GM19239 (cell line): ENCODE data around the gene PTPRN2.
"Not testable (repeated sequence)": the region's sequence is repeated elsewhere in the genome, so short reads cannot be mapped to it uniquely, and the experiment has no call there.

Experiments used
- DNase-seq: peaks from one replicate; pipeline ENCODE4 v3.0.0; 2011; ENCODE audit warnings: low spot score; ENCODE audit not compliant: insufficient read length
- FAIRE-seq: peaks from 2 replicates; lab custom pipeline; 2011; peaks lifted over from hg19 to GRCh38; lab: Jason Lieb, UNC

The PTPRN2 gene

DNA sequence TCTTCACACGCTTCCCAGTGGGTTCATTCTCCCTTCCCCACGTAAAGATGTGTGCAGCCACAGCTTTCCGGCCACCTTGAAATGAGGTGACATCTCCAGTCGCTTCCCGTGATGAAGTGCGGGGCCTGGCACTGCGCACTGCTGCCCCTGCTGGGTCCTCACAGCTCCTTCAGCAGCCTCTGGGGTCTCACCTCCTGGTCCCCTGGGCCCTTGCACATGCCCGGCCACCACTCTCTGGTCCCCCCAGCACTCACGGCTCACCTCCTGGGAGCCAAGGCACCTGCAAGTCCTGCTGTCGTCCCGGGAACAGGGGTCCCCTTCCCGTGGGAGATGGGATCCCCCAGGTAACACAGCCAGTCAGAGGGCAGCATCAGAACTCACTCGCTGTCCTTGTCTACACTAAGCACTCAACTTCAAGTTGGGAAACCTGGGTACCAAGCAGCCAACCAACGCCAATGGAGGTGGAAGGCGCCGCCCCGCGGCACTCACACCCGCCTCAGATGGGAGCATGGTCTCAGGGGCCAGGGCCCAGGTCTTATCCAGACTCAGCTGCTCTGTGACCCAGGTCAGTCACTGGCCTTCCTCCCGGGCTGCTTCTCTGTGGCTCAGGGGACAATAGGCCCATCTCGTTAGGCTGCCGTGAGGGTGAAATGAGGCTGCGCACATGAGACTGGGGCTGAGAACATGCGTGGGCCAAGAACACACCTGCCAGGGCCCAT is 176.2 kb downstream of the PTPRN2 start:
- FAIRE-seq (no peak), DNase-seq (no peak)

GRCh38 chr7:158410720-158411119 is 176.9 kb downstream of the PTPRN2 start:
- no peak for DNase-seq
- no peak for FAIRE-seq

- DNase-seq, result no peak
These were observed 177.8 kb downstream of the PTPRN2 start for GRCh38 chr7:158409816-158410330.

GRCh38 chr7:158409120-158409519 is 178.5 kb downstream of the PTPRN2 start:
- no peak for DNase-seq
- no peak for FAIRE-seq

More at GRCh38 chr7:158409816-158410330, 177.8 kb downstream of the PTPRN2 start:
- FAIRE-seq, result no peak

- FAIRE-seq (no peak), DNase-seq (no peak)
These were observed 179.2 kb downstream of the PTPRN2 start for GRCh38 chr7:158408318-158408920.

- FAIRE-seq, result no peak
- DNase-seq, result no peak
These were observed 179.9 kb downstream of the PTPRN2 start for GRCh38 chr7:158407581-158408317.

DNA sequence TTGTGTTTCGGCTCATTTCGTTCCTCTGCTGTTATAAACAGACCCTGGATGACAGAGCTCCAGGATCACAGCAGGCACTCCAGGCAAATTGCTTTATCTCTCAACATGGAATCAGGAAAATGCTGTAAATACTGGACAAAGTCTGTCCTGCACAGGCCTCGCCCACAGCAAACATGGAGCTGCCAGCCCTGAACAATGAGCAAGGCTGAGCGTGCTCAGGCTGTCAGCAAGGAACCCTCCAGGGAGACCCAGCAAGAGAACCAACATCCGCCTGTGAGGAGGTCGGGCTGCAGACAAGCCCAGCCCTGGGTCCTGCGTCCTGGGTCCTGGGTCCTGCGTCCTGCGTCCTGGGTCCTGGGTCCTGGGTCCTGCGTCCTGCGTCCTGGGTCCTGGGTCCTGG is 180.8 kb downstream of the PTPRN2 start:
- FAIRE-seq (no peak), DNase-seq (no peak)

GRCh38 chr7:158406364-158406763 is 181.3 kb downstream of the PTPRN2 start:
- FAIRE-seq (no peak), DNase-seq (no peak)

DNA sequence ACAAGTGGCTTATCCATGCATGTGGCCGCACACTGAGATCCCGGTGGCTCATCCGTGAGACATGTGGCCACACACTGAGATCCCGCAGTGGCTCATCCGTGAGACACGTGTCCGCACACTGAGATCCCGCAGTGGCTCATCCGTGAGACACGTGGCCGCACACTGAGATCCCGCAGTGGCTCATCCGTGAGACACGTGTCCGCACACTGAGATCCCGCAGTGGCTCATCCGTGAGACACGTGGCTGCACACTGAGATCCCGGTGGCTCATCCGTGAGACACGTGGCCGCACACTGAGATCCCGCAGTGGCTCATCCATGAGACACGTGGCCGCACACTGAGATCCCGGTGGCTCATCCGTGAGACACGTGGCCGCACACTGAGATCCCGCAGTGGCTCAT is 181.9 kb downstream of the PTPRN2 start:
- not testable (repeated sequence) for FAIRE-seq, DNase-seq

DNA sequence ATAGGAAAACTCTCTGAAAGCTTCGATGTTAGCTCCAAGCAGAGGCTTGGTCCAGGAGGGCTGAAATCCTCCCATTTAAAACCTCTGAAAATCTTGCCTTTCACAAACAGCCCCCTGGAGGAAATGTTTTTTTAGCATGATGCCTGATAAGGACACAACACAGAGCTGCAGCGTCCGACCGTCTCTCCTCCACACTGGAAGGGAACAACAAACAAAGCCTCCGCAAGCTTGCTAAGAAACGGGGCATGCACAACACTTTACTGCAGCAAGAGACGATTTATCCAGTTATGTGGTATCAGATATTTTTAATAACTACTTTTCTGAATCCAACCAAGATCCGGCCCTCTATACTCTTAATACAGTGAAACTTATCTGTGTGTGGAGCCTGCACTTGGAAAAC is 182.3 kb downstream of the PTPRN2 start:
- no peak for FAIRE-seq
- DNase-seq, result no peak

DNA sequence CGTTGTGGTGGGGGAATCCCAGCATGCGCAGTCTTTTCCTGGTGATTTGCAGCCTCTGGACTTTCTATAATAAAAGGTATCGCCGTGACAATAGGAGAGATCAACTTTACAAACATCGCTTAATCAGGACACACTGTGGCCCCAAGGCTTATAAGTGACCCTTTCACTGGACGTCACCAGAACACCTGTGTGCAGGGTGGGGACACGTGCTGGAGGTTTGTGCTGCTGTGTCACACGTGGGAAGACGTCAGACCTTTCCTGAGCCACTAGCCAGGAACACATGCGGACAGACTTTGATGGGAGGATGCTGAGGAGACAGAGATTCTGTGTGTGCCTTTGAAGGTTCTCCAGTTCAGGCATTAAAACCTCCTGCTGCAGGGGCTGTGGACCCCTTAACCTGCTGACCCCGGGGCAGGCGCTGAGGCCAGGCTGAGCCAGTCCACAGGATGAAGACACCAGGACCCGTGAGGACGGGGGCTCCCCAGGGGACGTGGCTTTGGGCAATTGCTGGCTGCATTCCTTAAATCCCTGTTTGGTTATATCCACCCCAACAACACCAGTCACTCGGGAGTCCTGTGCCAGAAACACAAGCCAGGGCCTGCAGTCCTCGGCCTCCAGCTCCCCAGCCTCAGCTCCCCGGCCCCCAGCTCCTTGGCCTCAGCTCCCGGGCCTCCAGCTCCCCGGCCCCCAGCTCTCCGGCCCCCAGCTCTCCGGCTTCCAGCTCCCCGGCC is 183.4 kb downstream of the PTPRN2 start:
- FAIRE-seq (no peak), DNase-seq (no peak)

- FAIRE-seq, result no peak
- DNase-seq, result no peak
These were observed 184.4 kb downstream of the PTPRN2 start for GRCh38 chr7:158403013-158403821.

- FAIRE-seq, result no peak
- DNase-seq, result no peak
These were observed 185.2 kb downstream of the PTPRN2 start for GRCh38 chr7:158402471-158402870.

GRCh38 chr7:158401826-158402225 is 185.8 kb downstream of the PTPRN2 start:
- no peak for DNase-seq
- no peak for FAIRE-seq

GRCh38 chr7:158401295-158401694 is 186.3 kb downstream of the PTPRN2 start:
- FAIRE-seq (no peak), DNase-seq (no peak)

DNA sequence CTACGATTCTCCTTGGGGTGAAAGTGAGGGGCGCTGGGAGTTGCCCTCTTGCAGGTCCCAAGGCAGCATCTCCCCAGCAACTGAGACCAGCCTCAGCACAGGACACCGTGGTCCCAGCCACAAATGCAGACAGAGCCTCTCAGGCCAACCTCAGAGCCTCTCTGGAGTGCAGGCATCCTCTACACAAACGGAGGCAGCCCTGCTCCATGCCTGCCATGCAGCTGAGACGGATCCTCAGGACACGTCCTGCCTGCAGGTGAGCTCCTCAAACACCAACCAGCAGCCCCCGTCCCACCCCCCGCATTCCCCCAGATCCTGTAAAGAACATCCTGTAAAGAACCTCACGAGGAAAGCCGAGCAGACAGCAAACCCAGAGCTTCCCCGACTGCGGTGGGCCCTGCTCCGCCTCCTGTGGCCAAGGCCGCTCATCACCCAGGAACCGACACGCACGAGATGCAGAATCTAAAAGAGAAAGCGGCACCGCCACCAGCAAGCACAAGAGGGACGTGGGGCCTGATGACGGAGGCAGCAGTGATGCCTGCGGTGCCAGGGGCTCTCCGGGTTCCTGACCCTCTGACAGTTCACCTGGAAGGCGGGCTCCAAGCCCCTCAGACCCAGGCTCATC is 186.9 kb downstream of the PTPRN2 start:
- no peak for FAIRE-seq
- DNase-seq, result no peak

- FAIRE-seq (no peak), DNase-seq (no peak)
These were observed 187.9 kb downstream of the PTPRN2 start for GRCh38 chr7:158399762-158400161.

DNA sequence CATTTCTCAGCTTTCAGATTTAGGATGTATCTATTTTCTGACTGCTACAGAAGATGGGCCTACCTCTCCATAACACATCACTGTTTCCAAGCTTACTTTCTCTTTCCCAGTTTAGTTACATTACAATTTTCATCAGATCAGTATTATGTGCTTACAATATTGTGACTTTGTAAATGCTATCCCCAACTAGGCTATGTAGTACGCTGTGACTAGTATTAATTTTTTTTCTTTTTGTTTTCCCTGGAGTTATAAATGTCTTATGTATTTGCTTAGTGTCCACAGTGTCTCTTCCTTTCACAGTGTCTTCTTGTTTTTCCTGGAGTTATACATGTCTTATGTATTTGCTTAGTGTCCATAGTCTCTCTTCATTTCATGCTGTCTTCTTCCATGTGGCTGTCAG is 188.9 kb downstream of the PTPRN2 start:
- FAIRE-seq, result no peak
- no peak for DNase-seq

DNA sequence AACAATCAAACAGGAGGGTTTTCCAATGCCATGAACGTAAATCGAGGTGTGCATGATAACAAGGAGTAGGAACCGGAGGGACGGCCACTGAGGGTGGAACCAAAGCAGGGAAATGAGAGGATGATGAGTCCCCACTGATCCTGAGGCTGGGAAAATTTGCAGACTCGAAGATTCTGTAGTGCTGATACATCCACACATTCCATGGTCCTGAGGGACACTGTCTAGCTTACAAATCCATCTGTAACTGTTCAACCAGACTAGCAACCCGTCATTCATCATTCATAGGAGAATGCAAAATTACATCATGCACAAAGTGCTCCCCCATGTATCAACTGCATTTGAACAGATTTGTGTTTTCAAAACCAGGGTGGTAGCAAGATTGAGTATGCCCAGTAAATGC is 189.7 kb downstream of the PTPRN2 start:
- DNase-seq (no peak), FAIRE-seq (no peak)
